Retina (tissue), 1 donor: Measurements from ENCODE around the gene KCNH1.

ENCODE experiments used
- DNase-seq: peaks from one replicate; pipeline ENCODE4 v3.0.0-alpha.2; 2016

Gene KCNH1

DNA sequence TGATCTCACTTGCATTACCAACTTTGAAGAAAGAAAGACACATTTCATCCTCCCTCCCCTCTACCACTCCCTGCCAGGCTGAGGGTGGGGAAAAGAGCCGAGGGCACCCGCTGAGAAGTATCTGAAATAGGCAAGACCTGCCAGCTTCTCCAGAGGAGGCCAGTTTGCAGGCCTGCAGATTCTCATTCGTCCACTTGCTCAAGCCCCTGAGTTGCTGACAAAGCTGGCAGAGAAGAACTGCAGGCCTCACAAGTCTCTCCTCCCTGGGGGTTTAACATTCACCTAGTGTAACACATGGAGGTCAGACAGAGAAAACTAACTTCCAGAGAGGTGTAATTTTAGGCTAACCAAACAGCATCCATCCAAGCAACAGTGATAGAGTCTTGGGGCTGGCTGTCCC, 428.9 kb downstream of the KCNH1 start:
- DNase-seq: no peak

DNA sequence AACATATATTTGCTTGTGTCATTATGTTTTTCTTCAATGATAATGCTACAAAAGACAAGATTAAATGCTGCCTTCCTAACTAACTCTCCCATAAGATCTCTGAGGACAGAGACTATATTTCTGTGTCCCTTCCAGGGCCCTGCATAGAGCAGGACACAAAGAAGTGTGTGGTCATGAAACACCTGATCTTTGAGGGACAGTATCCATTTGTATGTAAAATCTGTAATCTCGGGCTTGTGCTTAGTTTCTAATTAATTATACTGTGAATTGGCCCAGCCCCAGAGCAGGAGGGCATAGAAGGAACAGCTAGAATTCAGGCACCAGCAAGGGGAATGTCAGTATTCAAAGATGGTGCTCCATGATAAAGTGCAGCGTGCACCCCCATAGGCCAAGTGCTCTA, 430.4 kb downstream of the KCNH1 start:
- no peak for DNase-seq

GRCh38 chr1:210702506-210702905, 431.4 kb downstream of the KCNH1 start:
- DNase-seq: no peak

- DNase-seq: no peak
These were observed 433.4 kb downstream of the KCNH1 start for GRCh38 chr1:210700511-210700910.

- DNase-seq: no peak
These were observed 433.9 kb downstream of the KCNH1 start for GRCh38 chr1:210700083-210700482.

- no peak for DNase-seq
These were observed 435.3 kb downstream of the KCNH1 start for GRCh38 chr1:210698661-210699060.

- no peak for DNase-seq
These were observed 436.8 kb downstream of the KCNH1 start for GRCh38 chr1:210697185-210697584.

GRCh38 chr1:210696709-210697108, 437.2 kb downstream of the KCNH1 start:
- no peak for DNase-seq

DNA sequence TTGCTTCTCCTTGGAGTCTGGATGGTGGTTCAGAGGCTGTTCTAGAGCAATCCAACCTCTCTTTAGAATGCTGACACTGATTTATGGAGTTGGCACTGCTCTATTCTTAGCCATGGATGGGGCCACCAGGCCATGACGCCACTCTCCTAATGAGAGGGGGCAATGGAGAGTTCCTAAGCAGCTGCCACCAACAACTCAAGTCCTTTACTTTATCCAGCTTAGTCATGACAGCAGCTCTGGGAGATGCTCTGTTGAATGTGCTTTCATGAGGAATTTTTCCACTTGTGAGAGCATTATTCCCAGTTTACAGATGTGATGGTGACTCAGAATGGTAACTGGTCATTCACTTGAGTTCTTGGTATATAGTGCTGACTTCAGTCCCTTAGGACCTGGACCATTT, 438.9 kb downstream of the KCNH1 start:
- no peak for DNase-seq

- no peak for DNase-seq
These were observed 441.2 kb downstream of the KCNH1 start for GRCh38 chr1:210692796-210693195.

DNA sequence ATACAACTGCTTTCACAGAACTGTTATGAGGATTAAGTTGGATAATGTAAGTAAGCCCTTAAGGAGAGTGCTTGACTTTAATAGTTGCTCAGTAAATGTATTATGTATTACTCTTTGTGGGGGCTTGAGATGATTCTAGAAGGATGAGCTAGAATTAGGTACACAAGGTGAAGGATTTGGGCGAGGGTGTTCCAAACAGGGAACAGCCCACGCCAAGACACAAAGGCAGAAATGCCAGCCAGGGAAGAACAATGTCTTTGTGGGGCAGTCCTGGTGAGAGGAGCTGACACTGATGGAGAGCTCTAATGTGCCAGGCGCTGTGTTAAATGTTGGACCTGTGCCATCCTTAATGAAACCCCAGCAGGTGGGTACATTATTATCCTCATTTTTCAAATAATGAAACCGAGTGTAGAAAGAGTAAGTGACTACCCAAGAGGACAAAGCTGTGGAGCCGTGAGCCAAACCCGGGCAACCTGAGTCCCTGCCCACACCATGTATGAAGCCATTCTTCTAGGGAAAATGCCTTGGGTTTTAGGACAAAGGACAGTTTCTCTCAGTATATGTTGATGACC, 442.8 kb downstream of the KCNH1 start:
- DNase-seq: no peak

- no peak for DNase-seq
These were observed 443.7 kb downstream of the KCNH1 start for GRCh38 chr1:210690236-210690635.

DNA sequence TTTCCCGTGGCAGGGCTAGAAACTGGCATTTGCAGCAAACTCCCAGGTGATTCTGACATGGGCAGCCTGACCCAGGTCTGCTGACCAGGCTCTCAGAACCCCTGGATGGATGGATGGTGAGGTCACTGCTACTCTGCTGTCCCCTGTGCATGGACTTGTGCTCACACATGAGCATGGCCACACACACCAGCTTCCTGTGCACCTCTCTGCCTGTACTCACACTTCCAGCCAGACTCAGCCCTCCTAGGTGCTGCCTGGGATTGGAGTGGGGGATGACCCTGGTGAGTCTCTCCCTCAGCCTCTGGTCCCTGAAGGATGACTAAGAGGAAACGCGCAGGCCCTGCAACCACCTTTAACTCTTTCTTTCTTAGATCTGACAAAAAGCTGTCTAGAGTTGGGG, 444.1 kb downstream of the KCNH1 start:
- no peak for DNase-seq

- no peak for DNase-seq
These were observed 445.3 kb downstream of the KCNH1 start for GRCh38 chr1:210688512-210689234.

DNA sequence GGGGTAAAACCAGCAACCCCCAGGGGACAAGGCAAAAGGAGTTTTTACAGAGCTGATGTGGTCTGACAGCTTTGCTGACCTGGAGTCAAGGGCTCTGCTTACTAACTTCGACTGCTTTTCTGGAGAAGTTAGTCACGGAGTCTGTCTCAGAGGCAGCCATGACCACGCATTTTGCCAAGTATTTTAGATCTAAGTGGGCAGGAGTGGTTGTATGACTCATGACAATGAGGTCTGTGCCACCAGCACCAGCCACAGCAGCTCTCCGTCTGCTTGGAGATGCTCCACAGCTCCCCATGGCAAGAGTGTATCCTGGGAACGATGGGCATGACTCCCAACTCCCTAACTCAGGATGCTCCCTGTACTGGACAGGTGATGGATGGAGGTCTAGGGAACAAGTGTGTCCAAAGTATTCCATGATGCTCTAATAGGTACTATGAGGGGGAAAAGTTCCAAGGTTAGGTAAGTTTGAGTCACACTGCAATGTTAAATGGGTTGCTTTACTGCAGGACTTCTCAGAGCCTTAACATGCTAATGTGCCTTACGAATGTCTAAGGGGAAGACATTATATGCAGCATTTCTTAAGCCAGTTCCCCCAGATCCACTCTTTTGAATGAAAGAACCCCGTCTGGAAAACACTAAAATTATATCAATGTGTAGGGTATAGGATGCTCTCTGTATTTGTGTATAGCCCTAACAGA, 446.2 kb downstream of the KCNH1 start:
- no peak for DNase-seq

DNA sequence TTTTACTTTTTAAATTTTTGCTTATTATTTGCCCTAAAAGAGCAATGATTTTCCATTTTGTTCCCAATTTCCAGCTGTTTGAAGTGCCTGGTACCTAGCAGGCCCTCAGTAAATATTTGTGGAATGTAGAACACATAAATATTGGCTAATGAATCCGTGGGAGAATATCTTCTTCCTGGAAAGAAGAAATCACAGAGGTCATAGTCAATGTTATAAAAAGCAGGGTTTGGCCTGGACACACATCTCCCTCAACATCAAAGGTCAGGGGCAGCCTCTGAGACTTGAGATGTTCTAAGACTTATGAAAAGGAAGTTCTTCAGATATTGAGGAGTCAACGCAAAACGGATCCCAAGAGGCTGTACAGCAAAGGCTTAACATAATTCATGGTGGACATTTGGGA, 447.1 kb downstream of the KCNH1 start:
- no peak for DNase-seq

GRCh38 chr1:210685295-210685650, 448.7 kb downstream of the KCNH1 start:
- DNase-seq: no peak

DNA sequence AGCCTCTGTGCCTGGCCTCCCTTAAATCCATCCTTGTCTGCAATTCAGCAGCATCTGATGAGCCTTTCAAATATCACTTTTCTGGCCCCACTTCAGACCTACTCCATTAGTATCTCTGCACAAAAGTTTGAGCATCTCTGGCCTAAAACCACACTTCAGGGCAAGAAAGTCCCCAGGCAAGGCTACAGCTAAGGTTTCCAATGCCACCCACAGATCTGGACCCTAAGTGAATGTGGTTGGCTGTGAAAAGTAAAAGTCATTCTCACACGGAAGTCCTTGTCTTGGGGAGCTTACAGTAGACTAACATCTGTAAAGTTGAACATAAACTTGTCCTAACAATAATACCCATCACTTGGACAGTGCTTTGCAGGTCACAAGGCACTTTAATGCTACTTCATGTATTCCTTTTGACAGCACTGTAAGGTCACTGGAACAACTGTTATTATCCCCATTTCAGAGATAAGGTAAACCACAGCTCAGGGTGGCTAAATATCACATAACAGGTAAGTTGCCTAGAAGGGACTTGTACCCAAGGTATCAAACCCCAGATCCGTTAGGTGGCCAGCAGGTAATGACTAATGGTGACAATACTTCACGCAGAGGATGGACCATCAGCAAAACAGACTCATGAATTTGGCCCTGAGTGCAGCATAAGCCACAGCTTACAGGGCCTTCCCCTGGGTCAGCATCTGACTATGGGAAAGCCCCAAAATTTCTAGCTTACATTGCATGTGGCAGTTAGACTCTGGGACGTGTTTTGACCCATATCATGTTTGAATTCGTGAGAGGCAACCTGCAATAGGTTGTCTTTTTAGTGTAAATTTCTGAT, 449.3 kb downstream of the KCNH1 start:
- DNase-seq: no peak

DNA sequence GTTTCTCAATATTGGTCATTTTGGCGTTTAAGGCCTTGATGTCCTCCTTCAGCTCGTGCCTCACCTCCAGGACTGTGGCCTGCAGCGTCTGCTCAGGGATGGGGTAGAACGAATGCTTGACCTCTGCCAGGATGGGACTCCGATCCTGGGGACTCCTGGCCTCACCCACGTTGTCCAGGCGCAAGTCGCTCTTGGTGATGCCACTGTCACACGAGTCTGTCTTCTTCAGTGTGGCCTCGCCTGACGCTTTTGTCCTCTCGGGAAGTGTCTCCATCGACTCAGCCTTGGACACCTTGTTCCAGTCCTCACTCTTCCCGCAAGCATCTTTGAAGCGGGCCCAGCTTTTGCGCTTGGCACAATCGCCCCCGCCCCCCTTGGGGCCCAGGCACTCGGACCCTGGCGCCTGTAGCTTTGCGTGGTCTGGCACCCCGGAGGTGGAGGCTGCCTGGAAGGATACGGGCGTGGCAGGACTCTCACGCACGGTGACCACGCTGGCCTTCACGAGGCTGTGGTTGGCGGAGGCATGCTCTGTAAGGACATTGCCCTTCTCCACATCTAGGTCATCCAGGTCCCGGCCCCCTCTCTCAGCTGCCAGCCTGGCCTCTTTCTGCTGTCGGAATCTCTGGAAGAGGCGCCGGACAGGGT, 450.4 kb downstream of the KCNH1 start:
- no peak for DNase-seq

GRCh38 chr1:210681158-210681557, 452.8 kb downstream of the KCNH1 start:
- no peak for DNase-seq

DNA sequence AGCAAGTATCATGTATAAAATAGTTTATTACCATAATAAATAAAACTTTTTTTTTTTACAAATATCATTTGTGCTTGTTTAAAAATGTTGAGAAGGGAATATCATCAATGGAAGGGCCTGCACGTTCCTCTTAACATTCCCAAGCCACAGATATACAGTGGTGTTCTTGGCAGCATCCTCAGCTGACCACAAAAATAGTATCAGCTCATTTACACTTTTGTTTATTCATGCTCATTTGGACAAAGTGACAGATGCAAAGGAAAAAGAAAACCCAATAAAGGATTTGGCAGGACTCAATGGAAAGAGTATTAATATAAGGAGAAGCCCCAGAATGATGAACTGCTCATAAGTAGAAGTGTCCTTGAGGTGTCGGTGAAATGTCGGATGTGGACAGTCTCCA, 455.6 kb downstream of the KCNH1 start:
- no peak for DNase-seq

- DNase-seq: no peak
These were observed 456.4 kb downstream of the KCNH1 start for GRCh38 chr1:210677533-210677932.

- no peak for DNase-seq
These were observed 457.4 kb downstream of the KCNH1 start for GRCh38 chr1:210676539-210676938.
